T-helper 1 cell treated with Interleukin-12 subunit alpha and Interleukin-12 subunit beta and Interleukin-4 antibody, amounts not matched to agents 30 μg/mL and 1 μg/mL, for 36 hours (primary cell): ENCODE results near the gene RGPD6.
"Not testable (repeated sequence)": the region's sequence is repeated elsewhere in the genome, so short reads cannot be mapped to it uniquely, and the experiment has no call there.

Experiments used
- H3K27ac Mint-ChIP-seq: one replicate; pipeline ENCODE4 v1.8.0; 2021; ENCODE audit warnings: mild to moderate bottlenecking, mixed read lengths
- H3K27me3 Mint-ChIP-seq: one replicate; pipeline ENCODE4 v1.8.0; 2021; ENCODE audit warnings: low read depth, mixed read lengths
- H3K36me3 Mint-ChIP-seq: one replicate; pipeline ENCODE4 v1.8.0; 2021; ENCODE audit warnings: low read depth, mixed read lengths
- H3K4me1 Mint-ChIP-seq: one replicate; pipeline ENCODE4 v1.8.0; 2021; ENCODE audit warnings: low read depth, mixed read lengths
- H3K4me3 Mint-ChIP-seq: one replicate; pipeline ENCODE4 v1.8.0; 2021; ENCODE audit warnings: mild to moderate bottlenecking, moderate library complexity, mixed read lengths
- H3K9me3 Mint-ChIP-seq: one replicate; pipeline ENCODE4 v1.8.0; 2021; ENCODE audit warnings: mixed read lengths

Gene RGPD6

DNA sequence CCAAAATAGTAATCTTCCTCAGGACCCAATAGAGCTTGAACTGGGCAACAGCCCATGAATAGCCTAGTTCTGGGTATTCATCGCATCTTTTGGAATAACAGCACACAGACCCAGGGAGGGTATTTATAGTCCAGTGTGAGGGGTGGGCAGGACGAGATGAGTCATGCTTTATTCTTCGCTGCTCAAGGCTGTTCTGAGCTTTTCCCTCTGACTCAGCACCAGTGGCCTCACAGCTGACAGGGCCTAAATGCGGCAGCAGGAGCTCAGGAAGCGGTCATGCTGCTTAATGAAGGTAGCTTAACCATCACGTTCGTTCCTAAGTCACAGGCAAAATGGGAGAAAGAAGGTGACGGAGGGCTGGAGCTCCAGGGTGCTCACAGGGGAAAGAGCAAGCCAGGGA, 111.7 kb downstream of the RGPD6 start:
- not testable (repeated sequence) for H3K4me1 Mint-ChIP-seq, H3K27me3 Mint-ChIP-seq, H3K27ac Mint-ChIP-seq, H3K36me3 Mint-ChIP-seq, H3K9me3 Mint-ChIP-seq, H3K4me3 Mint-ChIP-seq
